ENCODE measurements around the gene SKIDA1.

The SKIDA1 gene

GRCh38 chr10:21533467-21534279 is 8.2 kb upstream of the SKIDA1 start, which contains the start of gene MLLT10:
Gene MLLT10, plus strand, starts transcription at chr10:21534232. Its CDS starts 413 bp downstream, at chr10:21534645.
- TF ChIP-seq CTCF (IDR thresholded peaks at IDR 0.05; ENCODE audit: low read depth, low read length, missing control alignments) = peak; percentile 20
- in situ Hi-C loops (cut with HindIII; ENCODE audit: low sequenced_read_pairs) = no loop called here
- H3K4me3 ChIP-seq (ENCODE audit: low read depth, low read length) = peak within 1 kb of the TSS; percentile 58
- DNase-seq (ENCODE audit: low read depth) = peak; percentile 88

GRCh38 chr10:21532694-21533466 is 7.4 kb upstream of the SKIDA1 start:
- in situ Hi-C loops (cut with HindIII; ENCODE audit: low sequenced_read_pairs) = no loop called here
- peak overlapping the region; percentile 58 for H3K4me3 ChIP-seq (ENCODE audit: low read depth, low read length)
- no peak for DNase-seq (ENCODE audit: low read depth)
- TF ChIP-seq CTCF (IDR thresholded peaks at IDR 0.05; ENCODE audit: low read depth, low read length, missing control alignments) = no peak

- in situ Hi-C loops (cut with HindIII; ENCODE audit: low sequenced_read_pairs) = no loop called here
- TF ChIP-seq CTCF (IDR thresholded peaks at IDR 0.05; ENCODE audit: low read depth, low read length, missing control alignments) = no peak
- no peak for DNase-seq (ENCODE audit: low read depth)
These were observed 5.7 kb upstream of the SKIDA1 start for GRCh38 chr10:21531164-21531563.

GRCh38 chr10:21530641-21531040 is 5.2 kb upstream of the SKIDA1 start:
- in situ Hi-C loops (cut with HindIII; ENCODE audit: low sequenced_read_pairs) = no loop called here
- no peak for TF ChIP-seq CTCF (IDR thresholded peaks at IDR 0.05; ENCODE audit: low read depth, low read length, missing control alignments)
- H3K4me3 ChIP-seq (ENCODE audit: low read depth, low read length) = no peak overlapping the region
- no peak for DNase-seq (ENCODE audit: low read depth)

More at GRCh38 chr10:21531164-21531563, 5.7 kb upstream of the SKIDA1 start:
- no peak overlapping the region for H3K4me3 ChIP-seq (ENCODE audit: low read depth, low read length)

- no peak overlapping the region for H3K4me3 ChIP-seq (ENCODE audit: low read depth, low read length)
- no peak for TF ChIP-seq CTCF (IDR thresholded peaks at IDR 0.05; ENCODE audit: low read depth, low read length, missing control alignments)
- in situ Hi-C loops (cut with HindIII; ENCODE audit: low sequenced_read_pairs) = no loop called here
- no peak for DNase-seq (ENCODE audit: low read depth)
These were observed 4.7 kb upstream of the SKIDA1 start for GRCh38 chr10:21530168-21530567.

GRCh38 chr10:21529032-21529910 is 3.8 kb upstream of the SKIDA1 start:
- TF ChIP-seq CTCF (IDR thresholded peaks at IDR 0.05; ENCODE audit: low read depth, low read length, missing control alignments) = no peak
- H3K4me3 ChIP-seq (ENCODE audit: low read depth, low read length) = peak overlapping the region; percentile 51
- no peak for DNase-seq (ENCODE audit: low read depth)
- in situ Hi-C loops (cut with HindIII; ENCODE audit: low sequenced_read_pairs) = no loop called here

All from astrocyte of the cerebellum (primary cell).